GF-D8 (cell line): ENCODE results near the gene DQX1.

ENCODE experiments used
- DNase-seq: peaks from one replicate; lab custom pipeline; 2025; lab: John Stamatoyannopoulos, UW

DQX1 gene

GRCh38 chr2:74532222-74532621, 6.2 kb upstream of the DQX1 start:
- DNase-seq: peak; percentile 9

- DNase-seq: no peak
Measured at GRCh38 chr2:74531666-74532065, 5.6 kb upstream of the DQX1 start.

- no peak for DNase-seq
Measured at GRCh38 chr2:74530239-74531187, 4.5 kb upstream of the DQX1 start.

- peak; percentile 91 for DNase-seq
Measured at GRCh38 chr2:74529357-74530238, 3.6 kb upstream of the DQX1 start, which contains the start of the genes AUP1 and HTRA2. TSS of gene AUP1 (minus strand) at chr2:74529706. CDS start at chr2:74529629, 77 bp downstream. TSS of gene HTRA2 (plus strand) at chr2:74529933. CDS start at chr2:74530007, 74 bp downstream.

- no peak for DNase-seq
Measured at GRCh38 chr2:74528600-74529356, 2.7 kb upstream of the DQX1 start.

- DNase-seq: no peak
Measured at GRCh38 chr2:74527741-74528140, 1.7 kb upstream of the DQX1 start.

- DNase-seq: no peak
Measured at GRCh38 chr2:74526649-74527230, 709 bp upstream of the DQX1 start.

- DNase-seq: no peak
Measured at GRCh38 chr2:74524955-74525716, 895 bp downstream of the DQX1 start.

- no peak for DNase-seq
Measured at GRCh38 chr2:74524005-74524404, 2.0 kb downstream of the DQX1 start.

- no peak for DNase-seq
Measured at GRCh38 chr2:74522516-74522915, 3.5 kb downstream of the DQX1 start.

- DNase-seq: no peak
Measured at GRCh38 chr2:74516650-74517049, 9.4 kb downstream of the DQX1 start.

GRCh38 chr2:74515981-74516633, 9.9 kb downstream of the DQX1 start:
- no peak for DNase-seq

GRCh38 chr2:74515271-74515980, 10.6 kb downstream of the DQX1 start:
- DNase-seq: no peak

- no peak for DNase-seq
Measured at GRCh38 chr2:74514368-74515270, 11.4 kb downstream of the DQX1 start, which contains the start of gene TLX2. TSS of gene TLX2 (plus strand) at chr2:74514450. CDS start at chr2:74514807, 357 bp downstream.

- DNase-seq: no peak
Measured at GRCh38 chr2:74513605-74514367, 12.2 kb downstream of the DQX1 start.

- DNase-seq: no peak
Measured at GRCh38 chr2:74512744-74513604, 13.1 kb downstream of the DQX1 start.
